Hepatocyte (in vitro differentiated cells): ENCODE measurements around the gene CRACR2A.

Source experiments
- EZH2 ChIP-seq: fragments of 200-600 bp; sonication (generic); IDR thresholded peaks from 2 replicates; pipeline ENCODE4 v1.6.1; 2016; ENCODE audit warnings: antibody characterized with exemption, mild to moderate bottlenecking, borderline replicate concordance
- TF ChIP-seq, protein P1 (sequence below): fragments of 200-600 bp; sonication (generic); IDR thresholded peaks from 2 replicates; pipeline ENCODE4 v1.5.1; 2016; ENCODE audit warnings: antibody characterized with exemption, mild to moderate bottlenecking; ENCODE audit not compliant: poor library complexity

DNA sequence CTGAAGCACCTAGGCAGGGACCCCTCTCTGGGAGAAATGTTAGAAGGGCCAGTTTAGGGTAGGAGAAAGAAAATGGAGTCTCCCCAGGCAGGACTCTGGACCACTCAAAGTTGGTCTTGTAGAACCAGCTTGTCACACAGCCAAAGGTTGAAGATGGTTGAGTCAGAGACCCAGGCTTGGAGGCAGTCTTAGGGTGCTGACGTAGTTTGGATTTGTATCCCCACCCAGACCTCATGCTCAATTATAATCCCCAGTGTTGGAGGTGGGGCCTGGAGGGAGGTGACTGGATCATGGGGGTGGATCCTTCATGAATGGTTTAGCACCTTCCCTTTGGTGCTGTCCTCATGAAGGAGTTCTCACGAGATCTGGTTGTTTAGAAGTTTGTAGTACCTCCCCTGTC is 121.2 kb downstream of the CRACR2A start:
- TF ChIP-seq, protein P1, sequence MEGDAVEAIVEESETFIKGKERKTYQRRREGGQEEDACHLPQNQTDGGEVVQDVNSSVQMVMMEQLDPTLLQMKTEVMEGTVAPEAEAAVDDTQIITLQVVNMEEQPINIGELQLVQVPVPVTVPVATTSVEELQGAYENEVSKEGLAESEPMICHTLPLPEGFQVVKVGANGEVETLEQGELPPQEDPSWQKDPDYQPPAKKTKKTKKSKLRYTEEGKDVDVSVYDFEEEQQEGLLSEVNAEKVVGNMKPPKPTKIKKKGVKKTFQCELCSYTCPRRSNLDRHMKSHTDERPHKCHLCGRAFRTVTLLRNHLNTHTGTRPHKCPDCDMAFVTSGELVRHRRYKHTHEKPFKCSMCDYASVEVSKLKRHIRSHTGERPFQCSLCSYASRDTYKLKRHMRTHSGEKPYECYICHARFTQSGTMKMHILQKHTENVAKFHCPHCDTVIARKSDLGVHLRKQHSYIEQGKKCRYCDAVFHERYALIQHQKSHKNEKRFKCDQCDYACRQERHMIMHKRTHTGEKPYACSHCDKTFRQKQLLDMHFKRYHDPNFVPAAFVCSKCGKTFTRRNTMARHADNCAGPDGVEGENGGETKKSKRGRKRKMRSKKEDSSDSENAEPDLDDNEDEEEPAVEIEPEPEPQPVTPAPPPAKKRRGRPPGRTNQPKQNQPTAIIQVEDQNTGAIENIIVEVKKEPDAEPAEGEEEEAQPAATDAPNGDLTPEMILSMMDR: no peak
- no peak for TF ChIP-seq EZH2
